Neutrophil (primary cell): ENCODE results near the gene PPP1R3F.

Experiments
- H3K27ac ChIP-seq: fragments of 200-600 bp; sonication (generic); 2 replicates; pipeline ENCODE4 v1.5.1; 2016; ENCODE audit warnings: mild to moderate bottlenecking, moderate library complexity
- H3K27me3 ChIP-seq: fragments of 200-600 bp; sonication (generic); 2 replicates; pipeline ENCODE4 v1.6.0; 2016; ENCODE audit warnings: mild to moderate bottlenecking
- H3K36me3 ChIP-seq: fragments of 200-600 bp; sonication (generic); 2 replicates; pipeline ENCODE4 v1.5.1; 2017
- H3K4me1 ChIP-seq, 2 experiments: fragments of 200-600 bp in 1 of 2; sonication (generic) in 1 of 2; 1 replicate in 1 of 2; 2 replicates in 1 of 2; pipeline versions ENCODE4 v1.5.1 to v1.6.1; 2013 to 2016; ENCODE audit warnings: low read depth in 1 of 2, low read length in 1 of 2, mild to moderate bottlenecking in 1 of 2, moderate library complexity in 1 of 2; ENCODE audit not compliant: control insufficient read depth in 1 of 2, insufficient read depth in 1 of 2
- H3K4me3 ChIP-seq, 2 experiments: fragments of 200-600 bp in 1 of 2; sonication (generic) in 1 of 2; 1 replicate in 1 of 2; 2 replicates in 1 of 2; pipeline ENCODE4 v1.5.1; 2013 to 2016; ENCODE audit warnings: low read depth in 1 of 2, low read length in 1 of 2, mild to moderate bottlenecking in 1 of 2, moderate library complexity in 1 of 2
- H3K9me3 ChIP-seq: fragments of 200-600 bp; sonication (generic); 2 replicates; pipeline ENCODE4 v1.5.1; 2016
- CTCF ChIP-seq: fragments of 200-600 bp; sonication (generic); IDR thresholded peaks from 2 replicates; pipeline ENCODE4 v1.5.1; 2016; ENCODE audit warnings: antibody characterized with exemption

PPP1R3F gene

GRCh38 chrX:49249071-49249470 lies 20.5 kb upstream of the PPP1R3F start:
- H3K9me3 ChIP-seq = no peaks in the 10 kb centered on the region
- H3K4me3 ChIP-seq = no peak overlapping the region
- H3K36me3 ChIP-seq = peaks cover 64% of the 10 kb centered on the region
- TF ChIP-seq CTCF = no peak
- H3K27ac ChIP-seq = no peak overlapping the region
- H3K4me1 ChIP-seq = no peaks in the 10 kb centered on the region
- no peaks in the 10 kb centered on the region for H3K27me3 ChIP-seq

GRCh38 chrX:49249616-49250015 lies 20.0 kb upstream of the PPP1R3F start:
- H3K36me3 ChIP-seq = peaks cover 60% of the 10 kb centered on the region
- H3K27ac ChIP-seq = no peak overlapping the region
- no peaks in the 10 kb centered on the region for H3K27me3 ChIP-seq
- no peaks in the 10 kb centered on the region for H3K9me3 ChIP-seq
- no peak for TF ChIP-seq CTCF
- H3K4me3 ChIP-seq = no peak overlapping the region
- no peaks in the 10 kb centered on the region for H3K4me1 ChIP-seq

- Histone ChIP-seq H3K27ac (no peak overlapping the region), H3K27me3 (no peaks in the 10 kb centered on the region), H3K4me1 (no peaks in the 10 kb centered on the region), H3K9me3 (no peaks in the 10 kb centered on the region), H3K4me3 (no peak overlapping the region), H3K36me3 (peaks cover 60% of the 10 kb centered on the region)
- TF ChIP-seq CTCF = no peak
These were observed 19.5 kb upstream of the PPP1R3F start for GRCh38 chrX:49250066-49250465.

GRCh38 chrX:49250578-49250977 lies 19.0 kb upstream of the PPP1R3F start:
- no peak overlapping the region for H3K4me3 ChIP-seq
- no peaks in the 10 kb centered on the region for H3K9me3 ChIP-seq
- peaks cover 60% of the 10 kb centered on the region for H3K36me3 ChIP-seq
- TF ChIP-seq CTCF = no peak
- H3K4me1 ChIP-seq = no peaks in the 10 kb centered on the region
- no peak overlapping the region for H3K27ac ChIP-seq
- H3K27me3 ChIP-seq = no peaks in the 10 kb centered on the region

GRCh38 chrX:49251325-49251724 lies 18.3 kb upstream of the PPP1R3F start:
- H3K9me3 ChIP-seq = no peaks in the 10 kb centered on the region
- no peaks in the 10 kb centered on the region for H3K27me3 ChIP-seq
- peaks cover 56% of the 10 kb centered on the region for H3K36me3 ChIP-seq
- H3K4me1 ChIP-seq = no peaks in the 10 kb centered on the region
- no peak overlapping the region for H3K4me3 ChIP-seq
- TF ChIP-seq CTCF = no peak
- no peak overlapping the region for H3K27ac ChIP-seq

- Histone ChIP-seq H3K4me1 (no peaks in the 10 kb centered on the region), H3K27ac (no peak overlapping the region), H3K9me3 (no peaks in the 10 kb centered on the region), H3K36me3 (peaks cover 23% of the 10 kb centered on the region), H3K4me3 (no peak overlapping the region), H3K27me3 (no peaks in the 10 kb centered on the region)
- no peak for TF ChIP-seq CTCF
These were observed 15.0 kb upstream of the PPP1R3F start for GRCh38 chrX:49254639-49255038.
